Activated gamma-delta T cell treated with Interleukin-2 at 50 U/mL for 16 hours (primary cell): ENCODE measurements around the gene ANP32A.

Experiments used
- DNase-seq: peaks from one replicate; pipeline ENCODE4 v3.0.0-alpha.2; 2020

ANP32A gene

DNA sequence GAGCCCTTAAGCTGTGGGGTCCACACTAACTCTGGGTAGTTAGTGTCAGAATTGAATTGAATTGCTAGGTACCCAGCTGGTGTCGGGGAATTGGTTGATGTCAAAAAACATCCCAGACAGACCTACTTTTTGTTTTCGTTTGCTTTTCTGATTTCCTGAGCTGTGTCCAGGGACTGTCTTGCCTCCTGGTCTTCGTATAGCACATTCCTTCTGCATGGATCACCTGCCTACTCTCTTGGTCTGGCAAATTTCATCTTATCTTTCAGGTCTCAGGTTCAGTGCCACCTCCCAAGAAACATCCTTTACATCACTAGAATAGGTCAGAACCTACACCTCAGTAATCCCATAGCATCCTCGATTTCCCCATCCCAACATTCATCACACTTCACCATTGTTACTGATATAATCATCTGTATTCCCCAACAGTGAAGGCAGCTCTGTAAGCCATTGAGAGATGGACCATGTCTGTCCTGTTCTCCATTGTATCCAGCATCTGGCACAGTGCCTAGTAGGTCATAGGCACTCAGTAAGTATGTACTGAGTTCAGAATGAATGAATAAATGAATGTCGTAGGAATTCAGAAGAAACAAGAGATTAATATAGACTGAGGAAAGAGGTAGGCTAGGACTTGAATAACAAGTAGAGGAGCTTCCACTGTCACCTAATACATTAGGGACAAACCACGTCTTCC is 81.2 kb downstream of the ANP32A start:
- no peak for DNase-seq

DNA sequence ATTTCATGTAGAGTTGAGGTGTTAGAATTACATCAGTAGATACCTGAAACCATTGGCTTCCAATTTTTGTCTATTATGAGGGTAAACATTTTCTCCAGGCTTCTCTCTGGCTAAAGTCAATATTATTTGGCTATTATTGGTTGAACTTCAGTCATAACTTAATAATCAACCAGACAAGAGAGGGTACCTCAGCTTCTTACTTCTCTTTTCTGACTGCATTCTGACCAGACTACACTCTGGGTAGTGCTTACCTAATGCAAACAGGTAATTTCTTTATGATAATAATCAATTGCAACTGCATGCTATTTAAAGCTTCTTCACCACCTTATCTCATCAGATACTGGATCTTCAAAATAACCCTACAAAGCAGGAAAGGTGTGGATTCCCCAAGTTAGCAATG is 85.1 kb downstream of the ANP32A start:
- no peak for DNase-seq

DNA sequence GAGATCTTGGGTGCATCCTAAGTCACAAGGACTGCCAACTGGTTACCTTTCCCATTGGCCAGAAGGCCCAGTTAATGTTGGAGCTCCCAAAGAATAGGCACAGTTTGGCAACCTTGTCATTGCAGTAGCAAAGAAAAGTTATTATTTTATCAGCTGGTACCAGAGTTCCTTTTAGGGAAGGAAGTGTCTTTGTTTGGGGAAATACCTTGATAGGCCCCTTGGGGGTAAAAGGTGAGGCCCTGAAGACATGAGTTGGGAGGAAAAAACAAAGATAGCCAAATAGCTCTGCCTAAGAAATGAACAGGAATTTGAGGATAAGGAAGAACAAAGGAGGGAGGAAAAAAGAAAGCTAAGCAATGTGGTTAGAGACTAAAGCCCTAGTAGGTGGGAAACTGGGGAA is 85.8 kb downstream of the ANP32A start:
- DNase-seq: no peak

DNA sequence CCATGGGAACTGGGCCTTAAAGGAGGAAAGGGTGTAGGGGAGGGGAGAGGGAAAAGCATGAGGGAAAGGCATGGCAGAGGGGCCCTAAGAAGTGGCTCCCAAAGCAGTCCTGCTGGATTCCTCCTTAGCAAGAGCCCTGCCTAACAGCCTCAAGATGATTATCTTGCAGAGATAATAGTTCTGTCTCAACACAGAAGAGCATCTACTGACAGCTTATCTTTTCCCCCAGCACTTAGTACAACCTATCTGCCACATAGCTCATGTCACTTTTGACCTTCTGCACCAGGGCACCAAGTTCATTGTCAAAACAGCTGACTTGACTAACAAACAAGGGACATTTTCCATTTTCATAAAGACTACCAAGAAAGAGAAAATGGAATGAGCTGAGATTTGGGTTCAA is 86.3 kb downstream of the ANP32A start:
- no peak for DNase-seq

DNA sequence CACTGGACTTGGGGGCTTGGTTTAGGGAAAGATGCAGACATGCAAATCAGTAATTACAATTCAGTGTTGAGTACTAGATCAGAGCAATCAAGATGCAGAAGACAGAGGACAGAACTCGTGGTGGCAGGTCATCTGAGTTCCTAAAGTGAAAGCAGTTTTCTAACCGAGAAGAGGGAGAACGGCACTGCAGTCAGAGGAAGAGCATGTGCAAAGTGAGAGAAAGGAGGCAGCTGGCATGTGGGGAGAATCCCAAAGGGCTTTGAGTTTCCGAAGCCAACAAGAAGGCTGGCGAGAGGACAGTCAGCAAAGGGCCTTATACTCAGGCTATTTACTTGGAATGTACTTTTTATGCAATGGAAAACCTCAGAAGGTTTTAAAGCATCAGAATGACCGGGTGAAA is 87.0 kb downstream of the ANP32A start:
- DNase-seq: no peak

DNA sequence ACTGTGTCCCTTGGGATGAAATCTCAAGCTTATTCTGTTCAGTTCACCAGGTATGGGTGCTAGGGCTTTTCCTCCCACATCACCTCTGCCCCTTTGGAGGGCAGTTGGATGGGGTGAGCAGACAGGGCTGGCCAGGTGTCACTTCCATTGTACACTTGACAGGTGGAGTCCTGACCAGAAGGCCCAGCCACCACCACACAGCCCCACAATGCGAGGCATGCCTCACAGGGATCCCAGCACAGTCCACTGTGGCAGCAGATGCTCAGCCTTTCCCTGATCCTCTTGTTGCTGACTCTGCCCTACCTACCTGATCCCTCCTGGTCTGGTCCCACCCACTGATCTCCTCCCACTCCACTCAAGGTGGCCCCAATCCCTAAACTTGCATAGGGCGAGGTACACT is 88.2 kb downstream of the ANP32A start:
- no peak for DNase-seq

DNA sequence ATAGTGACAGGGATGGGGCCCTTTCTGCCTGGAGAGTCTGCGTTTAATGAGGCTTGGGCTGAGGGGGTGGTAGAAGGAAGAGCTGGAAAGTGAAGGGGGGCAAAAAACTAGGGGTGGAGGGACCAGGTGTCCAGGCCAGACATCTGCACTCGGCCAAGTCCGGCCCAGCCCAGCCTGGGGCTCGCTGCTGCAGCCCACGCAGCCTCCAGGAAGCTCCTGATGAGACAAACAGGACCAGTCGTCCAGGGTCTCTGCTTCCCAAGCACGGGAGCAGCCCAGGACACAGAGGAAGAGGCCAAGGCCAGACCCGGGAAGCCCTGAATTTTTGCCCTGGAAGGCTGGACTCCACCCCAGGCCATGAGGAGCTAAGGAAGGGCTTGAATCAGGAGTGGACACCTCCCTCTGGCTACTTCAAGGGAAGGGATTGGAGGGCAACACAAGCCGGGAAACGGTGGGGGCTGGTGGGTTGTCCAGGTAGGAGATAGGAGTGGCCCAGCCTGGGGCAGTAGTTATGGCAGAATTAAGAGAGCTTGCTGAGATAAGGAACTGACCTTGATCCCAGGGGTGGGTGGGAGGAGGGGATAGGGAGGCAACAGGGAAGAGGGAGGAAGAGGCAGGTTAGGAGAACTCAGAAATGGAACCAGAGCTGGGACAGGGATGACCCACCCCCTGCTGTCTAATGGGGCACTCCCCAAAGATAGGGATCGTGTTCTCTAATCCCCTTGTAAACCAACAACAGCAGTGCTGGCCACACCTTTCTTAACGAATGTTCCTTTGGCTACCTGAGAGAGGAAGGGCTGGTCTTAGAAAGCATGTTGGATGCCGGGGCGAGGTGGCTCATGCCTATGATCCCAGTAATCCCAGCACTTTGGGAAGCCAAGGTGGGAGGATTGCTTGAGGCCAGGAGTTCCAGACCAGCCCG is 89.5 kb downstream of the ANP32A start:
- DNase-seq: no peak

DNA sequence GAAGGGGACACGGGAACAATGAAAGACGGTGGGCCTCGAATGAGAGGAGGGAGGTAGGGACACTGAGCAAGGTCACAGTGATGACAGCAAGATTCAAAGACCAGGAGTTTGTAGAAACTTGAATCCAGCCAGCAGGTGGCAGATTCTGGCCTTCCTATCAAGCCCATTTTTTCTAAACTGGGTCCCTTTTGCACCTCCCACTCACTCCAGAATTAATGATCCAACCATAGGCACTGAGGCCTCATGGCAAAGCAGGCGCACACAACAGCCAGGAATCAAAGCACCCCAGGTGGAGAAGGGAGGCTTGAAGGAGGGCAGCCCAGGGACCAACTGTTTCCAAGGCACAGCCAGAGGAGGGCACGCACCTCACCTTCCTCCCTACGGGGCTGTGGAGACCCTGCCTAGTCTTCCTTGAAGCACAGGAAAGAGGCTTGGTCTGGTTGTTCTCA is 90.2 kb downstream of the ANP32A start:
- peak; percentile 14 for DNase-seq

DNA sequence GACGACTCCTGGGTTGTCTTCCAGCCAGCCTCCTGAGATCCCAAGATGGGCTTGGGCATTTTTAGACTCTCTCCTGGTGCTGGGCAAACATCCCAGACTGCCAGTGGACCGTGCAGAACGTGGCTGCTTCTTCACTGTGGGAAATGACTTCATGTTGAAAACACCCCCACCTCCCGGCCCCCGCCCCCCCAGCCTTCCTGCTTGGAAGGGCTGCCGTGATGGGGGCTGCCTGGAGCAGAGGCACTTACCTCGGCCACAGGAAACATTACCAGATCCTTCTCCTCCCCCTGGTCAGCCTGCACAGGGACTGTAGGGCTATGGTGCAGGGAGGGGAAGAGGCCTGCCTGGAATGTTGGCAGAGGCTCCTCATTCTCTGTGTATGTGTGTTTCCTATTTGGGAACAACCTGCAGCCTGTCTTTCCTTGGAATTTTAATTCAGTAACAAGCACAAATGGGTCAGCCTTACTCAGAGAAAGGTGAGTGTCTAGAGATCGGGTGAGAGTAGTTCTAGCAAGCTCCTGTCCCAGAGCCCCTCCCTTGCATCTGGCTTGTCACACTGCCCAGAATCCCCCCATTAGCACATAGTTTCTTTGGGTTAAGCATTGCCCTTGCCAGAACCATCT is 90.8 kb downstream of the ANP32A start:
- DNase-seq: no peak
